Fibroblast of skin of back (primary cell): ENCODE data around the gene CFAP410.

Experiments used
- DNase-seq: peaks from one replicate; pipeline ENCODE4 v3.0.0-alpha.2; 2013

CFAP410 gene

GRCh38 chr21:44297525-44298290, 41.5 kb downstream of the CFAP410 start:
- DNase-seq, result peak; percentile 77

GRCh38 chr21:44296916-44297315, 42.3 kb downstream of the CFAP410 start:
- no peak for DNase-seq

GRCh38 chr21:44296103-44296519, 43.1 kb downstream of the CFAP410 start:
- no peak for DNase-seq

- no peak for DNase-seq
These were observed 43.5 kb downstream of the CFAP410 start for GRCh38 chr21:44295646-44296045.

- DNase-seq, result no peak
These were observed 44.0 kb downstream of the CFAP410 start for GRCh38 chr21:44295163-44295573.

GRCh38 chr21:44294391-44295162, 44.6 kb downstream of the CFAP410 start:
- DNase-seq, result peak; percentile 49

GRCh38 chr21:44293551-44294231, 45.5 kb downstream of the CFAP410 start:
- no peak for DNase-seq

- DNase-seq, result no peak
These were observed 46.4 kb downstream of the CFAP410 start for GRCh38 chr21:44292812-44293195.

GRCh38 chr21:44291936-44292811, 47.0 kb downstream of the CFAP410 start:
- no peak for DNase-seq

GRCh38 chr21:44291078-44291935, 47.9 kb downstream of the CFAP410 start:
- DNase-seq, result no peak

- DNase-seq, result no peak
These were observed 48.7 kb downstream of the CFAP410 start for GRCh38 chr21:44290327-44291077.

GRCh38 chr21:44289381-44290010, 49.7 kb downstream of the CFAP410 start:
- DNase-seq, result no peak

GRCh38 chr21:44288251-44289110, 50.7 kb downstream of the CFAP410 start:
- no peak for DNase-seq

- DNase-seq, result no peak
These were observed 52.2 kb downstream of the CFAP410 start for GRCh38 chr21:44286716-44287632.

- DNase-seq, result no peak
These were observed 53.0 kb downstream of the CFAP410 start for GRCh38 chr21:44286086-44286715.

GRCh38 chr21:44285138-44285992, 53.8 kb downstream of the CFAP410 start, which contains the start of gene AIRE:
AIRE (plus strand) TSS chr21:44285876; CDS start chr21:44286007, 131 bp downstream.
- DNase-seq, result peak; percentile 77
